Spleen (tissue), 7 donors: Measurements from ENCODE around the gene SOX13.

Source experiments
- CTCF ChIP-seq, 11 experiments: fragments of 200-600 bp in 7 of 11; fragments of 450-650 bp in 4 of 11; sonication (generic) in 4 of 11; IDR thresholded peaks in 8 of 11; conservative IDR thresholded peaks in 3 of 11; 1 replicate in 7 of 11; 2 replicates in 4 of 11; pipeline versions ENCODE4 v1.4.0 to v1.8.0; 2016 to 2021; ENCODE audit warnings: antibody characterized with exemption in 11 of 11, inconsistent platforms in 4 of 11, mild to moderate bottlenecking in 1 of 11
- POLR2AphosphoS5 ChIP-seq, 3 donors: sonication (generic); formaldehyde crosslinking; IDR thresholded peaks; one replicate each; pipeline ENCODE4 v1.5.1; 2017; ENCODE audit warnings: antibody characterized with exemption in 3 of 3
- donor health status: DM: no; HTN: no; CAD: no; lungs with moderate emphysema.
- donor health status: DM: no; HTN: no; CAD: no.
- donor health status: DM: no; HTN: no; CAD: no.

DNA sequence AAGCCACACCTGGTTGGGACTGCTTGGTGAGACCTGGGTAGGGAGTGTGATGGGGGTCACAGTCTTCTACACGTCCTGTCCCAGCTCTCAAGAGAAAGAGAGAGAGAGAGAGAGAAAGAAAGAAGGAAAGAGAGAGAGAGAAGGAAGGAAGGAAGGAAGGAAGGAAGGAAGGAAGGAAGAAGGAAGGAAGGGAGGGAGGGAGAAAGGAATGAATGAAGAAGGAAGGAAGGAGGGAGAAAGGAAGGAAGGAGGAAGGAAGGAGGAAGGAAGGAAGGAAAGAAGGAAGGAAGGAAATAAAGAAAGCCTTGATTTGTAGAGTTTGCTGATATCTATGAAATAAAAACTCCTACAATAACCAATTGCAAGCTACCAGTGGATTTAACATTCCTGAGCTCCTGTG lies 28.5 kb upstream of the SOX13 start:
- no peak for TF ChIP-seq CTCF (IDR thresholded peaks at IDR 0.05 in 8 of 11, conservative IDR thresholded peaks at IDR 0.05 in 3 of 11)
- TF ChIP-seq POLR2AphosphoS5 (IDR thresholded peaks at IDR 0.05): no peak
